H1 (cell line): ENCODE data around the gene TXNDC5. TPM values are rescaled to one million over a fixed set of nuclear protein-coding genes. Genes with fewer than 3 reads are reported as not detected.

Experiments used
- ATF2 ChIP-seq: IDR thresholded peaks from 2 replicates; pipeline ENCODE4 v1.6.1; 2012; ENCODE audit warnings: low read length, inconsistent platforms
- polyA plus RNA-seq, 7 experiments: library from polyadenylated mRNA; depleted of rRNA in 3 of 7; stranded (reverse) in 5 of 7; unstranded in 2 of 7; fragments of >200 nt in 5 of 7; fragments of 200-250 nt in 2 of 7; gene quantifications; 1 replicate in 5 of 7; 2 replicates in 1 of 7; 4 replicates in 1 of 7; pipeline versions ENCODE4 v1.2.1 to v1.2.3, GENCODE V29; 2011 to 2013; ENCODE audit warnings: missing spikeins in 2 of 7, mixed read lengths in 2 of 7
- total RNA-seq: library from RNA; stranded (reverse); fragmentation: NEBNext Ultra II Directional; extraction: Animal tissue kit (Norgen Biotek cat#: 25700); gene quantifications from 2 replicates; pipeline ENCODE4 v1.2.1, GENCODE V29; 2021

Gene TXNDC5
- total and polyA plus RNA-seq, 2 of the 8 experiments (the other 6 are each of a cell fraction or from before 2014, with no cell fraction given) = 114 to 172 TPM

- TF ChIP-seq ATF2 = no peak
- TF ChIP-seq, all 59 proteins: peak for 0
Measured at GRCh38 chr6:7956257-7956656, 45.7 kb upstream of the TXNDC5 start (continued).
